ENCODE data around the gene FOXP2. TPM values are rescaled to one million over a fixed set of nuclear protein-coding genes. Genes with fewer than 3 reads are reported as not detected.

The FOXP2 gene
- total RNA-seq, 1 experiment from 2014 or later: not detected

DNA sequence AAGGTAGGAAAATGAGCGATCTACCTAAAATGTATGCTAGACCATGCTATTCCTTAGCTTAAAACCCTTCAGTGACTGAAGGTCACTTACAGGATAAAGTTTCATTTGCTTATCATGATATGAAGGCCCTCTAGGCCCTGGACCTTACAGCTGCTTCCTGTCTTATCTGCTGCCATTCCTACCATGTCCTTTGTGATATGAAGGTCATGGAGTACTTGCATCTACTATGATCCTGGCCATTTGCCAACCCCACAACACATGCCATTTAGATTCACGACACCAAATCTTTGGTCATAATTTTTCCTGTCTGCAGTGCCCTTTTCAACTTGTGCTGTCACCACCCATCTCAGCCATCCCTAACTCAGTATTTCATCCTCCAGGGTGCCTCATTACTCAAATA lies 325.5 kb downstream of the FOXP2 start:
- Histone ChIP-seq H3K27ac (ENCODE audit: low read length) (no peak overlapping the region), H3K9ac (ENCODE audit: low read length) (no peak overlapping the region), H3K4me2 (ENCODE audit: low read depth, low read length, poor library complexity, severe bottlenecking) (no peak overlapping the region), H3K9me3 (ENCODE audit: low read length) (peaks cover 11% of the 10 kb centered on the region; the same call in 1 of the 2 replicates), H3K36me3 (ENCODE audit: insufficient read depth, low read length) (no peaks in the 10 kb centered on the region), H3K4me1 (ENCODE audit: low read length) (no peaks in the 10 kb centered on the region), H3K27me3 (ENCODE audit: low read length) (no peaks in the 10 kb centered on the region), H3K79me2 (ENCODE audit: low read length) (no peaks in the 10 kb centered on the region), H3K4me3 (ENCODE audit: low read length) (no peak overlapping the region), H2AFZ (ENCODE audit: low read length) (no peak overlapping the region), H3K9me2 (replicated peaks; ENCODE audit: insufficient read depth, low read length) (no peaks in the 10 kb centered on the region; the same call in 1 of the 2 replicates), H4K20me1 (ENCODE audit: insufficient read depth, low read depth, low read length) (no peaks in the 10 kb centered on the region)
- no peak for DNase-seq

DNA sequence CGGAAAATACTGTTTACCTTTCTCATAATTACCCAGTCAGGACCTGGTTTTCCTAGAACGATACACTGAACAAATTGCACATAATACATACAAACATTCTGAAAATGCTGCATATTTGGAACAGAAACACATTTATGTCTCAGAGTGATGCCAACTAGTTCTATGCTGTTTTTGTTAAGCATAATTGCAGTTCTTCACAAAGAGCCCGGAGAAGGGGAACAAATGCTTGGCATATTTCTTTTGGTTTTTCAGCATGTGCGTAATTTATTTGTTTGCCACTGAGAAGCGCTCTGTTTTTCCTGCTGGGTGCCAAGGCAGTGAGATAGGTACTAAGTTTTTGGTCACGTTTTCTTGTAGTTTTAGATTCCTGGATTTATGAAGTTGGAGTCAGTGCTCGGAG lies 326.3 kb downstream of the FOXP2 start:
- Histone ChIP-seq H3K79me2 (ENCODE audit: low read length) (no peaks in the 10 kb centered on the region), H3K4me2 (ENCODE audit: low read depth, low read length, poor library complexity, severe bottlenecking) (no peak overlapping the region), H4K20me1 (ENCODE audit: insufficient read depth, low read depth, low read length) (no peaks in the 10 kb centered on the region), H3K27me3 (ENCODE audit: low read length) (no peaks in the 10 kb centered on the region), H3K27ac (ENCODE audit: low read length) (no peak overlapping the region), H3K9me2 (replicated peaks; ENCODE audit: insufficient read depth, low read length) (no peaks in the 10 kb centered on the region; the same call in 1 of the 2 replicates), H2AFZ (ENCODE audit: low read length) (no peak overlapping the region), H3K36me3 (ENCODE audit: insufficient read depth, low read length) (no peaks in the 10 kb centered on the region), H3K9me3 (ENCODE audit: low read length) (peaks cover 12% of the 10 kb centered on the region; the same call in 1 of the 2 replicates), H3K4me3 (ENCODE audit: low read length) (no peak overlapping the region), H3K9ac (ENCODE audit: low read length) (no peak overlapping the region), H3K4me1 (ENCODE audit: low read length) (no peaks in the 10 kb centered on the region)
- no peak for DNase-seq

DNA sequence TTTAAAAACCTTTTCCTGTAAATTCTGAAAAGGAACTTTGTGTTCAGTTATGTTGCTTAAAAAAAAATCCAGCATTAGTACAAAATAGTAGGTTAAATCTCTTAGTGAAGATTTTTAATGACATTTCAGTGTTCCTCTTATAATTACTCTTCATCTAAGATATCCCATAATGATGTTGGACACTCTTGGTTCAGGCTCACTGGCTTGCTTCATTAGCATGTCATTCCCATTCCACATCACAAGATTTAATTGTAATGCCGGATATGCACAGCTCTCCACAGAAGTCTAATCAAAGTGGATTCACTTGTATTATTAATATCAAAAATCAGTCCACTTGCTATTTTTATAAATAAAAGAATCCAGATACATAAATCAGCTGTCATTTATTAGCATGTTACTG lies 327.3 kb downstream of the FOXP2 start:
- Histone ChIP-seq H3K36me3 (ENCODE audit: insufficient read depth, low read length) (no peaks in the 10 kb centered on the region), H4K20me1 (ENCODE audit: insufficient read depth, low read depth, low read length) (no peaks in the 10 kb centered on the region), H3K4me1 (ENCODE audit: low read length) (no peaks in the 10 kb centered on the region), H3K4me2 (ENCODE audit: low read depth, low read length, poor library complexity, severe bottlenecking) (no peak overlapping the region), H3K9ac (ENCODE audit: low read length) (no peak overlapping the region), H3K79me2 (ENCODE audit: low read length) (no peaks in the 10 kb centered on the region), H3K9me2 (replicated peaks; ENCODE audit: insufficient read depth, low read length) (no peaks in the 10 kb centered on the region; the same call in 1 of the 2 replicates), H2AFZ (ENCODE audit: low read length) (no peak overlapping the region), H3K27ac (ENCODE audit: low read length) (no peak overlapping the region), H3K27me3 (ENCODE audit: low read length) (no peaks in the 10 kb centered on the region), H3K4me3 (ENCODE audit: low read length) (no peak overlapping the region), H3K9me3 (ENCODE audit: low read length) (peaks cover 8% of the 10 kb centered on the region; the same call in 1 of the 2 replicates)
- DNase-seq: no peak

Small RNAs within 50 kb of the gene (small RNA-seq; reads per million reads assigned to genes)
- gene MIR3666 (not detected), gene RNA5SP238 (not detected)

All from Karpas-422 (cell line).